NCI-H1092 (cell line): Measurements from ENCODE around the gene OR5D14.

Experiments
- DNase-seq: peaks from one replicate; lab custom pipeline; 2025; lab: John Stamatoyannopoulos, UW

Gene OR5D14

DNA sequence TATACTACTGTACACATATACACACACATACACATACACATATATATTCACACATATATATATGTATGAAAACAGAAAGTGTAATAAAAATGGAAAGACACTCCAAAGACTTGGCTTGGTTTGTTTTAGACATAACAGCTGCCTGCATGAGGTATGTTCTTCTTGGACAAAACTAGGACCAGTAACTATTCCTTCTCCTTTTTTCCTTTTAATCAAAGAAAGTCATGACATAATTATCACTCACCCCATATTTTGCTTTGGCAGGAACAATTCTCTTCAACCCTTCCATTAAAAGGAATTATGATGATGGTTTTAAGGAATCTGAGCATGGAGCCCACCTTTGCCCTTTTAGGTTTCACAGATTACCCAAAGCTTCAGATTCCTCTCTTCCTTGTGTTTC lies at the start of gene OR5D14:
TSS of gene OR5D14 (plus strand) at position 301 of the 400 bp plus-strand sequence. CDS start at position 301, 0 bp downstream.
- DNase-seq, result no peak

DNA sequence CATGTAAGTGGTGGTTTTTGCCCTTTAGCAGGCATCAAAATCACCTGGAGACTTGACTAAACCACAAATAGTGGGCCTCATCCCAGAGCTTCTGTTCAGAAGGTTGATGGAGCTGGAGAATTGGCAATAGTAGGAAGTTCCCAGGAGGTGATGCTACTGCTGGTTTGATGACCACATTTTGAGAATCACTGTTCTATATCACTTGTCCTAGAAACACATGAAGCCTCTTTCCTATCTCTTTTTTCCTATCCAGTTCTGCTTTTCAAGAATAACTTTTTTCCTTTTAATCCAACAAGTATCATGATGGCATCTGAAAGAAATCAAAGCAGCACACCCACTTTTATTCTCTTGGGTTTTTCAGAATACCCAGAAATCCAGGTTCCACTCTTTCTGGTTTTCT lies 22.2 kb upstream of the OR5D14 start, which contains the start of gene OR5D13:
TSS of gene OR5D13 (plus strand) at position 301 of the 400 bp plus-strand sequence. CDS start at position 301, 0 bp downstream.
- DNase-seq, result no peak

DNA sequence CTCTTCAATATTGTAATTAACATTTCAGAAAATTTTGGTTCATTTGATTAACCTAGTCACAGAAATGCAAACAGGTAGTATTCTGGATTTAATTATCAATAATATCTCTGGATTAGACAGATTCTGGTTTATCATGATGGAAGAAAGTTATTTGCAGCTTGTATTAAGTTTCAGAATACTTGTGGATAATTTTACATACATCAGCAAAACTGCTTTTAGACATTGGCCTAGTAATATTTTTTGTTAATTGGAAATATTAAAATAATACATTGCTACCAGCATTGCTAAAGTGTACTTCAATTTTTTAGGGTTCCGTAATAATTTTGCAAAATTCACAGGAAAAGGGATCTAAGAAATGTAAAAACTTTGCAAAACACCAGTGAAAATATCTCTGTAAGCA lies 3.8 kb upstream of the OR5D14 start:
- DNase-seq, result no peak

DNA sequence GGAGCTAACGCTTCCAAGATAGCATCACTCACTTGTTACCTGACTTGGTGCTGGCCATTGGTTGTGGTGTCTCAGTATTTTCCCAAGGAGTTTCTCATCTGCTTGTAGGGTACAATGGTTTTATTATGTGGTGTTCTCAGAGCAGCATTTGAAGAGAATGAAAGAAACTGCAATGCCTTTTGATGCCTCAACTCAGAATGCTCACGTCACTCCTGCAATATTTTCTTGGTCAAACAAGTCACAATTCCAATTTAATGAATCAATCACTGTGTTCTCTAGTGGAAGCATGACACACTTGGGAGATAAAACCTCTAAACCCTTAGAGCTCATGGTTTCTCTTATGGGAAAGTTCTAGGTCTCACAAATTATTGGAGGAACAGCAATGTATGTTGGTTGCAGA lies 2.0 kb upstream of the OR5D14 start:
- no peak for DNase-seq

DNA sequence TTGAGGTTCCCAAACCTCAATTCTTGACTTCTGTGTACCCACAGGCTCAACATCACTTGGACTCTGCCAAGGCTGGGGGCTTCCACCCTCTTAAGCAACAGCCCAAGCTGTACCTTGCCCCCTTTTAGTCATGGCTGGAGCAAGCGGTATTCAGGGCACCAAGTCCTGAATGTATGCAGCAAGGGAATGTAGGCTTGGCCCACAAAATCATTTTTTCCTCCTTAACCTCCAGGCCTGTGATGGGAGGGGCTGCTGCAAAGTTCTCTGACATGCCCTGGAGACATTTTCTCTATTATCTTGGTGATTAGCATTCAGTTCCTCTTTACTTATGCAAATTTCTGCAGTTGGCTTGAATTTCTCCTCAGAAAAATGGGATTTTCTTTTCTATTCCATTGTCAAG lies 10.9 kb downstream of the OR5D14 start:
- DNase-seq, result no peak

DNA sequence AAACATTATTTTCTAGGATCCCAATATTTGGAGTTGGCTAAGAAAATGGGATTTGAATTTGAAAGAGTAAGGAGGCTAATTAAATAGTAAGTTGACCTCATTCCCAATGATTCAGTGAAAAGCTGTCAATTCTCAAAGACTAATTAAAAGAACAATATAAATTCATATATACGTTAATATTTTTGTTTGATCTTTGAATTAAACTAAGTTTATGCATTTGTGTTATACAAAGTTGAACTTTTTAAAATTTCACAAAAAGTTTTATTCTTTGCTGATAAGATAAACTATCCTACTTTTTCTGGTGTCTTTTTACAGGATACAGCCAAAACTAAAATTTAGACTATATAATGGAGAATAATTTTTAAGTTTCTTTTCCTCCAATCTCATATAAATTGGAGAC lies 15.7 kb downstream of the OR5D14 start, which contains the start of gene OR5L1:
TSS of gene OR5L1 (plus strand) at position 301 of the 400 bp plus-strand sequence. CDS start 100 bp downstream, outside the sequence.
- no peak for DNase-seq

DNA sequence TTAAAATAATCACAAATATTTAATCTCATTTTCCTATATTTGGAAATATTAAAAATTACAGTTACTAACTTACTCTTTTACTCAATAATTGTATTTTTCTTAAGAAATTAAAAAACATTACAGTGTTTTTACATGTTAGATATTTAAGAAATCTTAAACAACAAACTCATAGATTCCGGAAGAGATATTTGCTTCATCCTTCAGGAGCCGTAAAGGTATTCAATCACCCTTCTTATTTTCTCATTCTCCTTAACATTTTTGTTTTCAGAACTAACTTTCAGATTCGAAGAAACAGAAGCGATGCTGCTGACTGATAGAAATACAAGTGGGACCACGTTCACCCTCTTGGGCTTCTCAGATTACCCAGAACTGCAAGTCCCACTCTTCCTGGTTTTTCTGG lies 24.0 kb downstream of the OR5D14 start, which contains the start of gene OR5D18:
TSS of gene OR5D18 (plus strand) at position 301 of the 400 bp plus-strand sequence. CDS start at position 301, 0 bp downstream.
- DNase-seq, result no peak

DNA sequence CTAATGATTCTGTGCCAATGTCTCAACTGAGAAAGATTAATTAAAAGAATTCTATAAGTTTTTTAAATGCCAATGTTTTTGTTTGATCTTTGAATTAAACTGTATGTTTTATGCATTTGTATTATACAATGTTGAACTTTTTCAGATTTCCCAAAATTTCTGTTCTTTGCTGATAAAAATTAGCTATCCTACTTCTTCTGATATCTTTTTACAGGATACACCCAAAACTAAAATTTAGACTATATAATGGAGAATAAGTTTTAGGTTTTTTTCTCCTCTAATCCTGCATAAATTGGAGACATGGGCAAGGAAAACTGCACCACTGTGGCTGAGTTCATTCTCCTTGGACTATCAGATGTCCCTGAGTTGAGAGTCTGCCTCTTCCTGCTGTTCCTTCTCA lies 31.6 kb downstream of the OR5D14 start, which contains the start of gene OR5L2:
TSS of gene OR5L2 (plus strand) at position 301 of the 400 bp plus-strand sequence. CDS start at position 301, 0 bp downstream.
- no peak for DNase-seq

DNA sequence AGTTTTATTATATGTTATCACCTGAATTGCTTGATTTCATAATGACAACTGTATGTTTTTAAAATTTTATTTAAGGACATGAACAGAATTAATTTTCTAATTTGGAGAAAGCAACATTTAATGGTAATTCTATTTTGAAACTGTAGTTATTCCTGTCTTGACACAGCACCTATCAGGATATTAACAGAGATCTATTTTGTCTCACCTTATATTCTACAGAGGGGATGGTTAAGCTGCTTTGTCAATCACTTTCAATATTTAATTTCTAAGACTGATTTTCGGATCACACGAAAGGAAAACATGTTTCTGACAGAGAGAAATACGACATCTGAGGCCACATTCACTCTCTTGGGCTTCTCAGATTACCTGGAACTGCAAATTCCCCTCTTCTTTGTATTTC lies 43.1 kb downstream of the OR5D14 start, which contains the start of gene OR5D16:
TSS of gene OR5D16 (plus strand) at position 301 of the 400 bp plus-strand sequence. CDS start at position 301, 0 bp downstream.
- no peak for DNase-seq
